ENCODE data around the gene RBM18. TPM values are rescaled to one million over a fixed set of nuclear protein-coding genes. Genes with fewer than 3 reads are reported as not detected.
A peak's percentile ranks its signal among the peaks of the same experiment; 100 is the strongest.

The RBM18 gene
- total RNA-seq, 1 donor from 2014 or later, result 21.7 TPM

- Histone ChIP-seq H3K4me1 (no peaks in the 10 kb centered on the region), H3K27ac (no peak overlapping the region), H3K36me3 (no peaks in the 10 kb centered on the region), H3K4me3 (no peak overlapping the region), H3K9me3 (no peaks in the 10 kb centered on the region), H3K27me3 (ENCODE audit: low read depth) (no peaks in the 10 kb centered on the region)
- DNase-seq (no peak), ATAC-seq (peak in 1 of 2 donors; percentile 31)
- intact Hi-C loops (cut with DNase I), result no loop called here
- TF ChIP-seq CTCF (IDR thresholded peaks at IDR 0.05), result no peak
Measured at GRCh38 chr9:122190597-122191381, 73.9 kb downstream of the RBM18 start.

GRCh38 chr9:122188369-122188768 lies 76.3 kb downstream of the RBM18 start:
- H3K27ac ChIP-seq, result no peak overlapping the region
- ATAC-seq (no peak), DNase-seq (no peak)
- H3K9me3 ChIP-seq, result no peaks in the 10 kb centered on the region
- no peak overlapping the region for H3K4me3 ChIP-seq
- TF ChIP-seq CTCF (IDR thresholded peaks at IDR 0.05), result no peak
- H3K4me1 ChIP-seq, result no peaks in the 10 kb centered on the region
- no peaks in the 10 kb centered on the region for H3K36me3 ChIP-seq
- H3K27me3 ChIP-seq (ENCODE audit: low read depth), result no peaks in the 10 kb centered on the region
- intact Hi-C loops (cut with DNase I), result no loop called here

Other genes starting within 250 kb of the RBM18 start
- 11.7 TPM for gene TTLL11, start 171.5 kb downstream of the RBM18 start, total RNA-seq
- gene NDUFA8, start 105.1 kb downstream of the RBM18 start, total RNA-seq, result 38.5 TPM
- gene MORN5, start 104.9 kb downstream of the RBM18 start, total RNA-seq, result 7.7 TPM
- gene LHX6, start 35.9 kb downstream of the RBM18 start, total RNA-seq, result 8.1 TPM
- gene MRRF, start within 50 bp of the RBM18 start, total RNA-seq, result 30.2 TPM
- gene PTGS1, start 106.2 kb upstream of the RBM18 start, total RNA-seq, result 14.9 TPM
- not detected for gene OR1J1, start 213.1 kb upstream of the RBM18 start, total RNA-seq
- gene OR1J2, start 246.0 kb upstream of the RBM18 start, total RNA-seq, result not detected

Measured in lower lobe of right lung (tissue), 2 donors.